GM12864 (cell line): ENCODE measurements around the gene KCNJ11.

Experiments used
- DNase-seq: peaks from one replicate; pipeline ENCODE4 v3.0.0-alpha.2; 2011; ENCODE audit warnings: low read depth
- H3K4me3 ChIP-seq: 2 replicates; pipeline ENCODE4 v1.5.1; 2011; ENCODE audit warnings: mild to moderate bottlenecking, low read depth, low read length, control low read depth
- CTCF ChIP-seq: IDR thresholded peaks from 2 replicates; pipeline ENCODE4 v1.5.1; 2011; ENCODE audit warnings: low read depth, mild to moderate bottlenecking, moderate library complexity, low read length, control low read depth, inconsistent platforms; ENCODE audit errors: missing control alignments

Gene KCNJ11

GRCh38 chr11:17397311-17398002 is 9.0 kb upstream of the KCNJ11 start:
- H3K4me3 ChIP-seq, result no peak overlapping the region
- TF ChIP-seq CTCF, result no peak
- DNase-seq, result no peak

- TF ChIP-seq CTCF, result no peak
- H3K4me3 ChIP-seq, result no peak overlapping the region
- DNase-seq, result no peak
Measured at GRCh38 chr11:17396598-17397310, 8.3 kb upstream of the KCNJ11 start.

- no peak overlapping the region for H3K4me3 ChIP-seq
- no peak for DNase-seq
- no peak for TF ChIP-seq CTCF
Measured at GRCh38 chr11:17395978-17396377, 7.5 kb upstream of the KCNJ11 start.

GRCh38 chr11:17395554-17395961 is 7.1 kb upstream of the KCNJ11 start:
- no peak for TF ChIP-seq CTCF
- no peak overlapping the region for H3K4me3 ChIP-seq
- no peak for DNase-seq

- TF ChIP-seq CTCF, result no peak
- DNase-seq, result no peak
- H3K4me3 ChIP-seq, result no peak overlapping the region
Measured at GRCh38 chr11:17394743-17395390, 6.4 kb upstream of the KCNJ11 start.

GRCh38 chr11:17393472-17393871 is 5.0 kb upstream of the KCNJ11 start:
- no peak for DNase-seq
- no peak overlapping the region for H3K4me3 ChIP-seq
- no peak for TF ChIP-seq CTCF
